Activated T-helper 1 cell treated with anti-CD3 and anti-CD28 coated beads, Interleukin-12 subunit alpha, Interleukin-12 subunit beta, Interleukin-2, Interleukin-4 antibody, amounts not matched to agents 30 ng/mL and 10 ng/mL and 1 ng/mL, durations not matched to agents 14 hours and 24 hours and 36 hours (primary cell): ENCODE measurements around the gene NEBL. TPM values are rescaled to one million over a fixed set of nuclear protein-coding genes. Genes with fewer than 3 reads are reported as not detected.

Experiments used
- DNase-seq: peaks from one replicate; pipeline ENCODE4 v3.0.0; 2021; ENCODE audit warnings: low spot score
- H3K27ac Mint-ChIP-seq: one replicate; pipeline ENCODE4 v1.8.0; 2021; ENCODE audit warnings: mild to moderate bottlenecking, mixed read lengths
- H3K27me3 Mint-ChIP-seq: one replicate; pipeline ENCODE4 v1.8.0; 2022; ENCODE audit warnings: mild to moderate bottlenecking, moderate library complexity, mixed read lengths; ENCODE audit not compliant: insufficient read depth
- H3K36me3 Mint-ChIP-seq: one replicate; pipeline ENCODE4 v1.8.0; 2021; ENCODE audit warnings: low read depth, mixed read lengths
- H3K4me1 Mint-ChIP-seq: one replicate; pipeline ENCODE4 v1.8.0; 2021; ENCODE audit warnings: low read depth, mixed read lengths
- H3K4me3 Mint-ChIP-seq: one replicate; pipeline ENCODE4 v1.8.0; 2021; ENCODE audit warnings: mild to moderate bottlenecking, moderate library complexity, mixed read lengths
- H3K9me3 Mint-ChIP-seq: one replicate; pipeline ENCODE4 v1.8.0; 2021; ENCODE audit warnings: mixed read lengths
- intact Hi-C: fragments of 100-400 bp; cut with micrococcal nuclease; formaldehyde crosslinking; loops from one replicate; pipeline ENCODE4 v1.15.1; 2024
- total RNA-seq: library from RNA; stranded (reverse); gene quantifications from 2 replicates; pipeline ENCODE4 v1.2.3, GENCODE V29; 2022

NEBL gene
- total RNA-seq, 1 donor from 2014 or later: 0.18 TPM

GRCh38 chr10:20922451-20922850 lies 25.3 kb upstream of the NEBL start:
- intact Hi-C loops: no loop called here
- no peak overlapping the region for H3K27ac Mint-ChIP-seq
- H3K27me3 Mint-ChIP-seq: no peaks in the 10 kb centered on the region
- H3K36me3 Mint-ChIP-seq: no peaks in the 10 kb centered on the region
- DNase-seq: no peak
- no peak overlapping the region for H3K4me3 Mint-ChIP-seq
- no peaks in the 10 kb centered on the region for H3K9me3 Mint-ChIP-seq
- no peaks in the 10 kb centered on the region for H3K4me1 Mint-ChIP-seq

- intact Hi-C loops: no loop called here
- Mint-ChIP-seq H3K4me1 (no peaks in the 10 kb centered on the region), H3K36me3 (no peaks in the 10 kb centered on the region), H3K27ac (no peak overlapping the region), H3K4me3 (no peak overlapping the region), H3K9me3 (no peaks in the 10 kb centered on the region), H3K27me3 (no peaks in the 10 kb centered on the region)
- no peak for DNase-seq
These were observed 24.9 kb upstream of the NEBL start for GRCh38 chr10:20922033-20922432.

- no peaks in the 10 kb centered on the region for H3K9me3 Mint-ChIP-seq
- no peaks in the 10 kb centered on the region for H3K27me3 Mint-ChIP-seq
- no peak overlapping the region for H3K4me3 Mint-ChIP-seq
- H3K27ac Mint-ChIP-seq: no peak overlapping the region
- H3K4me1 Mint-ChIP-seq: no peaks in the 10 kb centered on the region
- no peak for DNase-seq
- no peaks in the 10 kb centered on the region for H3K36me3 Mint-ChIP-seq
- intact Hi-C loops: no loop called here
These were observed 22.9 kb upstream of the NEBL start for GRCh38 chr10:20920061-20920460.

GRCh38 chr10:20919481-20919880 lies 22.4 kb upstream of the NEBL start:
- no peak overlapping the region for H3K4me3 Mint-ChIP-seq

GRCh38 chr10:20916976-20917375 lies 19.9 kb upstream of the NEBL start:
- Mint-ChIP-seq H3K27me3 (no peaks in the 10 kb centered on the region), H3K4me1 (no peaks in the 10 kb centered on the region), H3K4me3 (no peak overlapping the region), H3K27ac (no peak overlapping the region), H3K36me3 (no peaks in the 10 kb centered on the region), H3K9me3 (no peaks in the 10 kb centered on the region)
- intact Hi-C loops: no loop called here
- no peak for DNase-seq

More at GRCh38 chr10:20919481-20919880, 22.4 kb upstream of the NEBL start:
- H3K36me3 Mint-ChIP-seq: no peaks in the 10 kb centered on the region
- no peaks in the 10 kb centered on the region for H3K4me1 Mint-ChIP-seq
- H3K9me3 Mint-ChIP-seq: no peaks in the 10 kb centered on the region
- no peak for DNase-seq
- H3K27ac Mint-ChIP-seq: no peak overlapping the region
- no peaks in the 10 kb centered on the region for H3K27me3 Mint-ChIP-seq
- intact Hi-C loops: no loop called here

- no peak overlapping the region for H3K4me3 Mint-ChIP-seq
- no peaks in the 10 kb centered on the region for H3K27me3 Mint-ChIP-seq
- no peak overlapping the region for H3K27ac Mint-ChIP-seq
- intact Hi-C loops: no loop called here
- no peaks in the 10 kb centered on the region for H3K9me3 Mint-ChIP-seq
- H3K36me3 Mint-ChIP-seq: no peaks in the 10 kb centered on the region
- no peak for DNase-seq
- no peaks in the 10 kb centered on the region for H3K4me1 Mint-ChIP-seq
These were observed 15.9 kb upstream of the NEBL start for GRCh38 chr10:20912969-20913368.

GRCh38 chr10:20911626-20912025 lies 14.5 kb upstream of the NEBL start:
- Mint-ChIP-seq H3K27me3 (no peaks in the 10 kb centered on the region), H3K9me3 (no peaks in the 10 kb centered on the region), H3K36me3 (no peaks in the 10 kb centered on the region), H3K4me3 (no peak overlapping the region), H3K27ac (no peak overlapping the region), H3K4me1 (no peaks in the 10 kb centered on the region)
- intact Hi-C loops: no loop called here
- DNase-seq: no peak

GRCh38 chr10:20909801-20910200 lies 12.7 kb upstream of the NEBL start:
- Mint-ChIP-seq H3K36me3 (no peaks in the 10 kb centered on the region), H3K27ac (no peak overlapping the region), H3K27me3 (no peaks in the 10 kb centered on the region), H3K4me3 (no peak overlapping the region), H3K4me1 (no peaks in the 10 kb centered on the region), H3K9me3 (no peaks in the 10 kb centered on the region)
- DNase-seq: no peak
- intact Hi-C loops: no loop called here

GRCh38 chr10:20908391-20908790 lies 11.3 kb upstream of the NEBL start:
- H3K36me3 Mint-ChIP-seq: no peaks in the 10 kb centered on the region
- H3K9me3 Mint-ChIP-seq: no peaks in the 10 kb centered on the region
- intact Hi-C loops: no loop called here
- no peaks in the 10 kb centered on the region for H3K27me3 Mint-ChIP-seq
- H3K4me1 Mint-ChIP-seq: no peaks in the 10 kb centered on the region
- no peak for DNase-seq
- H3K4me3 Mint-ChIP-seq: no peak overlapping the region
- H3K27ac Mint-ChIP-seq: no peak overlapping the region

- Mint-ChIP-seq H3K4me1 (no peaks in the 10 kb centered on the region), H3K36me3 (no peaks in the 10 kb centered on the region), H3K27me3 (no peaks in the 10 kb centered on the region), H3K27ac (no peak overlapping the region), H3K4me3 (no peak overlapping the region), H3K9me3 (no peaks in the 10 kb centered on the region)
- intact Hi-C loops: no loop called here
- DNase-seq: no peak
These were observed 6.7 kb upstream of the NEBL start for GRCh38 chr10:20903635-20904390.

GRCh38 chr10:20901110-20901509 lies 4.0 kb upstream of the NEBL start:
- Mint-ChIP-seq H3K36me3 (no peaks in the 10 kb centered on the region), H3K4me3 (no peak overlapping the region), H3K27me3 (no peaks in the 10 kb centered on the region), H3K9me3 (no peaks in the 10 kb centered on the region), H3K4me1 (no peaks in the 10 kb centered on the region), H3K27ac (no peak overlapping the region)
- intact Hi-C loops: no loop called here
- no peak for DNase-seq

- H3K4me3 Mint-ChIP-seq: no peak overlapping the region
- no peaks in the 10 kb centered on the region for H3K4me1 Mint-ChIP-seq
- no peak for DNase-seq
- no peaks in the 10 kb centered on the region for H3K27me3 Mint-ChIP-seq
- intact Hi-C loops: no loop called here
- no peaks in the 10 kb centered on the region for H3K9me3 Mint-ChIP-seq
- H3K27ac Mint-ChIP-seq: no peak overlapping the region
- H3K36me3 Mint-ChIP-seq: no peaks in the 10 kb centered on the region
These were observed 1.9 kb upstream of the NEBL start for GRCh38 chr10:20898866-20899535.

GRCh38 chr10:20893297-20893696 lies 3.8 kb downstream of the NEBL start:
- DNase-seq: no peak
- intact Hi-C loops: no loop called here
- no peaks in the 10 kb centered on the region for H3K27me3 Mint-ChIP-seq
- H3K36me3 Mint-ChIP-seq: no peaks in the 10 kb centered on the region
- no peak overlapping the region for H3K27ac Mint-ChIP-seq
- H3K4me3 Mint-ChIP-seq: no peak overlapping the region
- H3K9me3 Mint-ChIP-seq: no peaks in the 10 kb centered on the region
- H3K4me1 Mint-ChIP-seq: no peaks in the 10 kb centered on the region
